WERI-Rb-1 (cell line): ENCODE results near the gene ZNF684.
"Not testable (repeated sequence)": the region's sequence is repeated elsewhere in the genome, so short reads cannot be mapped to it uniquely, and the experiment has no call there.

ENCODE experiments used
- DNase-seq: peaks from one replicate; pipeline ENCODE4 v3.0.0-alpha.2; 2020
- H3K27ac ChIP-seq: fragments of 250-450 bp; sonication (Bioruptor Pico); 2 replicates; pipeline ENCODE4 v1.5.1; 2020; ENCODE audit warnings: mild to moderate bottlenecking, moderate library complexity
- H3K27me3 ChIP-seq: fragments of 250-450 bp; sonication (Bioruptor Pico); 2 replicates; pipeline ENCODE4 v1.5.1; 2021; ENCODE audit warnings: mild to moderate bottlenecking, low read depth, moderate library complexity; ENCODE audit not compliant: insufficient read depth, severe bottlenecking
- H3K36me3 ChIP-seq: fragments of 250-450 bp; sonication (Bioruptor Pico); 2 replicates; pipeline ENCODE4 v1.5.1; 2020; ENCODE audit warnings: mild to moderate bottlenecking, moderate library complexity
- H3K4me3 ChIP-seq: 2 replicates; pipeline ENCODE4 v1.5.1; 2011; ENCODE audit warnings: low read depth, mild to moderate bottlenecking, control low read depth, low read length
- H3K9me3 ChIP-seq: fragments of 250-450 bp; sonication (Bioruptor Pico); 2 replicates; pipeline ENCODE4 v1.5.1; 2021; ENCODE audit warnings: mild to moderate bottlenecking, moderate library complexity; ENCODE audit not compliant: severe bottlenecking
- CTCF ChIP-seq: IDR thresholded peaks from 2 replicates; pipeline ENCODE4 v1.5.1; 2011; ENCODE audit warnings: low read depth, mild to moderate bottlenecking, control low read depth, inconsistent platforms, low read length

Gene ZNF684

GRCh38 chr1:40564506-40564905 is 33.1 kb downstream of the ZNF684 start:
- no peaks in the 10 kb centered on the region for H3K9me3 ChIP-seq
- no peak for DNase-seq

GRCh38 chr1:40564913-40565312 is 33.5 kb downstream of the ZNF684 start:
- H3K27ac ChIP-seq = no peak overlapping the region
- no peaks in the 10 kb centered on the region for H3K36me3 ChIP-seq
- no peaks in the 10 kb centered on the region for H3K27me3 ChIP-seq
- H3K4me3 ChIP-seq = no peak overlapping the region
- no peaks in the 10 kb centered on the region for H3K9me3 ChIP-seq
- TF ChIP-seq CTCF = no peak
- no peak for DNase-seq

More at GRCh38 chr1:40564506-40564905, 33.1 kb downstream of the ZNF684 start:
- Histone ChIP-seq H3K4me3 (no peak overlapping the region), H3K27ac (no peak overlapping the region), H3K27me3 (no peaks in the 10 kb centered on the region), H3K36me3 (no peaks in the 10 kb centered on the region)
- no peak for TF ChIP-seq CTCF

GRCh38 chr1:40567825-40568224 is 36.4 kb downstream of the ZNF684 start:
- Histone ChIP-seq H3K27me3 (no peaks in the 10 kb centered on the region), H3K27ac (no peak overlapping the region), H3K36me3 (no peaks in the 10 kb centered on the region), H3K9me3 (no peaks in the 10 kb centered on the region), H3K4me3 (no peak overlapping the region)
- no peak for DNase-seq
- TF ChIP-seq CTCF = no peak

GRCh38 chr1:40574805-40575204 is 43.4 kb downstream of the ZNF684 start:
- H3K36me3 ChIP-seq, H3K4me3 ChIP-seq, H3K27ac ChIP-seq, H3K9me3 ChIP-seq, DNase-seq, H3K27me3 ChIP-seq: not testable (repeated sequence)

GRCh38 chr1:40575336-40575735 is 43.9 kb downstream of the ZNF684 start:
- no peak for DNase-seq
- no peak for TF ChIP-seq CTCF
- Histone ChIP-seq H3K27ac (no peak overlapping the region), H3K4me3 (no peak overlapping the region), H3K27me3 (no peaks in the 10 kb centered on the region), H3K9me3 (no peaks in the 10 kb centered on the region), H3K36me3 (no peaks in the 10 kb centered on the region)

GRCh38 chr1:40582116-40582515 is 50.7 kb downstream of the ZNF684 start:
- TF ChIP-seq CTCF = no peak
- no peak for DNase-seq
- no peaks in the 10 kb centered on the region for H3K27me3 ChIP-seq
- H3K36me3 ChIP-seq = no peaks in the 10 kb centered on the region
- no peak overlapping the region for H3K27ac ChIP-seq
- H3K4me3 ChIP-seq = no peak overlapping the region
- H3K9me3 ChIP-seq = no peaks in the 10 kb centered on the region
